Measurements from ENCODE around the gene EPHA6.

- TF ChIP-seq ASH2L (IDR thresholded peaks at IDR 0.05; ENCODE audit: borderline replicate concordance, low read depth) (no peak), BCL11A (IDR thresholded peaks at IDR 0.05; ENCODE audit: low read depth, low read length) (no peak), FOXM1 (IDR thresholded peaks at IDR 0.05; ENCODE audit: low read depth, low read length) (no peak), TAF1 (IDR thresholded peaks at IDR 0.05; ENCODE audit: borderline replicate concordance, low read depth, low read length) (no peak)
Observed at GRCh38 chr3:97721446-97721845, 907.1 kb downstream of the EPHA6 start.

Measured in GM12878 (cell line).